DOHH2 (cell line): ENCODE measurements around the gene GMDS.

Source experiments
- H3F3A ChIP-seq: fragments of 200-600 bp; sonication (generic), shearing (Covaris generic); 2 replicates; pipeline ENCODE4 v1.6.0; 2016; ENCODE audit warnings: antibody characterized with exemption, mild to moderate bottlenecking; ENCODE audit not compliant: control insufficient read depth, insufficient read depth
- H3K27ac ChIP-seq: fragments of 200-600 bp; sonication (generic); 2 replicates; pipeline ENCODE4 v1.5.1; 2014; ENCODE audit warnings: low read depth, mild to moderate bottlenecking, low read length, moderate library complexity
- H3K27me3 ChIP-seq: fragments of 200-600 bp; sonication (generic); 2 replicates; pipeline ENCODE4 v1.6.1; 2014; ENCODE audit warnings: mild to moderate bottlenecking, low read length, mixed read lengths; ENCODE audit not compliant: control insufficient read depth
- H3K36me3 ChIP-seq: fragments of 200-600 bp; sonication (generic); 2 replicates; pipeline ENCODE4 v1.6.1; 2014; ENCODE audit warnings: mild to moderate bottlenecking, low read length, moderate library complexity, mixed read lengths; ENCODE audit not compliant: control insufficient read depth
- H3K4me1 ChIP-seq: fragments of 200-600 bp; sonication (generic); 2 replicates; pipeline ENCODE4 v1.6.1; 2014; ENCODE audit warnings: mild to moderate bottlenecking, low read length, mixed read lengths; ENCODE audit not compliant: control insufficient read depth
- H3K4me2 ChIP-seq: fragments of 200-600 bp; sonication (generic); 2 replicates; pipeline ENCODE4 v1.6.0; 2014; ENCODE audit warnings: mild to moderate bottlenecking, low read length, moderate library complexity
- H3K4me3 ChIP-seq: fragments of 200-600 bp; sonication (generic); 2 replicates; pipeline ENCODE4 v1.5.1; 2014; ENCODE audit warnings: mild to moderate bottlenecking, low read length, mixed read lengths
- H3K79me2 ChIP-seq: fragments of 200-600 bp; sonication (generic); 2 replicates; pipeline ENCODE4 v1.6.1; 2014; ENCODE audit warnings: mild to moderate bottlenecking, low read length, mixed read lengths; ENCODE audit not compliant: control insufficient read depth
- H3K9me2 ChIP-seq: fragments of 200-600 bp; sonication (generic); replicated peaks from 2 replicates; pipeline ENCODE4 v1.6.1; 2014; ENCODE audit warnings: mild to moderate bottlenecking, low read length, mixed read lengths; ENCODE audit not compliant: control insufficient read depth
- H3K9me3 ChIP-seq: fragments of 200-600 bp; sonication (generic); 2 replicates; pipeline ENCODE4 v1.6.1; 2014; ENCODE audit warnings: antibody characterized with exemption, low read length, mixed read lengths; ENCODE audit not compliant: control insufficient read depth, insufficient read depth
- H4K20me1 ChIP-seq: fragments of 200-600 bp; sonication (generic); 2 replicates; pipeline ENCODE4 v1.6.0; 2014; ENCODE audit warnings: low read depth, mild to moderate bottlenecking, antibody characterized with exemption, low read length, moderate library complexity; ENCODE audit not compliant: control insufficient read depth, insufficient read depth
- EZH2phosphoT487 ChIP-seq: fragments of 200-600 bp; sonication (generic); IDR thresholded peaks from 2 replicates; pipeline ENCODE4 v1.6.1; 2017; ENCODE audit warnings: borderline replicate concordance, mild to moderate bottlenecking, antibody characterized with exemption, low read length, moderate library complexity, mixed read lengths
- TF ChIP-seq, protein P1 (sequence below): fragments of 200-600 bp; sonication (generic); IDR thresholded peaks from one replicate; pipeline ENCODE4 v1.5.1; 2014; ENCODE audit warnings: antibody characterized with exemption, mild to moderate bottlenecking, low read depth, low read length; ENCODE audit not compliant: poor library complexity, severe bottlenecking

Gene GMDS

GRCh38 chr6:1842334-1842733 lies 403.1 kb downstream of the GMDS start:
- no peaks in the 10 kb centered on the region for H3K36me3 ChIP-seq
- no peaks in the 10 kb centered on the region for H3F3A ChIP-seq
- no peaks in the 10 kb centered on the region for H3K27me3 ChIP-seq
- H3K79me2 ChIP-seq, result no peaks in the 10 kb centered on the region
- no peak overlapping the region for H3K4me2 ChIP-seq
- TF ChIP-seq, protein P1, sequence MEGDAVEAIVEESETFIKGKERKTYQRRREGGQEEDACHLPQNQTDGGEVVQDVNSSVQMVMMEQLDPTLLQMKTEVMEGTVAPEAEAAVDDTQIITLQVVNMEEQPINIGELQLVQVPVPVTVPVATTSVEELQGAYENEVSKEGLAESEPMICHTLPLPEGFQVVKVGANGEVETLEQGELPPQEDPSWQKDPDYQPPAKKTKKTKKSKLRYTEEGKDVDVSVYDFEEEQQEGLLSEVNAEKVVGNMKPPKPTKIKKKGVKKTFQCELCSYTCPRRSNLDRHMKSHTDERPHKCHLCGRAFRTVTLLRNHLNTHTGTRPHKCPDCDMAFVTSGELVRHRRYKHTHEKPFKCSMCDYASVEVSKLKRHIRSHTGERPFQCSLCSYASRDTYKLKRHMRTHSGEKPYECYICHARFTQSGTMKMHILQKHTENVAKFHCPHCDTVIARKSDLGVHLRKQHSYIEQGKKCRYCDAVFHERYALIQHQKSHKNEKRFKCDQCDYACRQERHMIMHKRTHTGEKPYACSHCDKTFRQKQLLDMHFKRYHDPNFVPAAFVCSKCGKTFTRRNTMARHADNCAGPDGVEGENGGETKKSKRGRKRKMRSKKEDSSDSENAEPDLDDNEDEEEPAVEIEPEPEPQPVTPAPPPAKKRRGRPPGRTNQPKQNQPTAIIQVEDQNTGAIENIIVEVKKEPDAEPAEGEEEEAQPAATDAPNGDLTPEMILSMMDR, result no peak
- no peak for TF ChIP-seq EZH2phosphoT487
- H4K20me1 ChIP-seq, result no peaks in the 10 kb centered on the region
- no peak overlapping the region for H3K4me3 ChIP-seq
- H3K27ac ChIP-seq, result no peak overlapping the region
- no peaks in the 10 kb centered on the region for H3K9me2 ChIP-seq
- peaks cover 5% of the 10 kb centered on the region; the same call in 1 of the 2 replicates for H3K9me3 ChIP-seq
- no peaks in the 10 kb centered on the region for H3K4me1 ChIP-seq

GRCh38 chr6:1841136-1841535 lies 404.3 kb downstream of the GMDS start:
- no peaks in the 10 kb centered on the region for H3F3A ChIP-seq
- no peaks in the 10 kb centered on the region for H3K27me3 ChIP-seq
- no peaks in the 10 kb centered on the region for H4K20me1 ChIP-seq
- H3K4me3 ChIP-seq, result no peak overlapping the region
- TF ChIP-seq EZH2phosphoT487, result no peak
- TF ChIP-seq, protein P1, result no peak
- H3K4me1 ChIP-seq, result no peaks in the 10 kb centered on the region
- H3K27ac ChIP-seq, result no peak overlapping the region
- no peak overlapping the region for H3K4me2 ChIP-seq
- peaks cover 5% of the 10 kb centered on the region; the same call in 1 of the 2 replicates for H3K9me3 ChIP-seq
- no peaks in the 10 kb centered on the region for H3K36me3 ChIP-seq
- H3K9me2 ChIP-seq, result no peaks in the 10 kb centered on the region
- H3K79me2 ChIP-seq, result no peaks in the 10 kb centered on the region

DNA sequence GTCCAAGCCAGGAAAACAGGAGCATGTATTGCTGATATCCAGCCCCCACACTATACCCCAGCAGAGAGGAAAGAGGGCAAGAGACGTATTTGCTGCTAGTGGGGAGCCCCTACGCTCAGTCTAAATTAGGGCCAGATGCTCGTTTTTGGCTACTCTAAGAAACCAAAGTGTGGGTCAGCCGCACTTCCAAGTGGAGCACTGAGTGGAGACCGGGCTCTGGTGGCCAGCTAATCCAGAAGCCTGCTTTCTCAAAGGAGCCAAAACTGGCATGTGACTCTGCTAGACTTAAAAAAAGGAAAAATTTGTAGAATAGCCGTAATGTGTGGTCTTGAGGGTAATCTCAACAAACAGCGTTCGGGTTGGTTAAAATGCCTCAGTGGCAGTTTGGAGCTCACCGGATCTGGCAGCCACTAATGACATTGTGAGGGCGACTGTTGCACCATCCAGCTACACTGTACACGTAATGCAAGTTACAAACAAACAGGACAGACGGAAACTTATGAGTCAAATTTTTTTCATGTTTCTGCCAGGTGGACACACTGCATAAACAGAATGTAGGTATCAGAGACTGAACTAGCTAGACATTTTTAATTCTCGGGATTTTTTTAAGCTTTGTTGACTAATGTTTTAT lies 404.8 kb downstream of the GMDS start:
- Histone ChIP-seq H3K27ac (no peak overlapping the region), H3K4me3 (no peak overlapping the region), H3K79me2 (no peaks in the 10 kb centered on the region), H4K20me1 (no peaks in the 10 kb centered on the region), H3K9me3 (peaks cover 4% of the 10 kb centered on the region; the same call in 1 of the 2 replicates), H3F3A (no peaks in the 10 kb centered on the region), H3K27me3 (no peaks in the 10 kb centered on the region), H3K9me2 (no peaks in the 10 kb centered on the region), H3K36me3 (no peaks in the 10 kb centered on the region), H3K4me2 (no peak overlapping the region), H3K4me1 (no peaks in the 10 kb centered on the region)
- TF ChIP-seq EZH2phosphoT487, result no peak
- TF ChIP-seq, protein P1, result no peak
